SU-DHL-6 (cell line): ENCODE results near the gene CAB39.

ENCODE experiments used
- EZH2phosphoT487 ChIP-seq: fragments of 200-600 bp; sonication (generic), shearing (Covaris generic); conservative IDR thresholded peaks from 2 replicates; pipeline ENCODE4 v1.6.1; 2018; ENCODE audit warnings: mild to moderate bottlenecking, antibody characterized with exemption, low read length, moderate library complexity, mixed read lengths
- TF ChIP-seq, protein P1 (sequence below): fragments of 200-600 bp; sonication (generic); IDR thresholded peaks from one replicate; pipeline ENCODE4 v1.5.1; 2017; ENCODE audit warnings: antibody characterized with exemption, mild to moderate bottlenecking, low read length, moderate library complexity; ENCODE audit not compliant: insufficient read depth, poor library complexity, severe bottlenecking

DNA sequence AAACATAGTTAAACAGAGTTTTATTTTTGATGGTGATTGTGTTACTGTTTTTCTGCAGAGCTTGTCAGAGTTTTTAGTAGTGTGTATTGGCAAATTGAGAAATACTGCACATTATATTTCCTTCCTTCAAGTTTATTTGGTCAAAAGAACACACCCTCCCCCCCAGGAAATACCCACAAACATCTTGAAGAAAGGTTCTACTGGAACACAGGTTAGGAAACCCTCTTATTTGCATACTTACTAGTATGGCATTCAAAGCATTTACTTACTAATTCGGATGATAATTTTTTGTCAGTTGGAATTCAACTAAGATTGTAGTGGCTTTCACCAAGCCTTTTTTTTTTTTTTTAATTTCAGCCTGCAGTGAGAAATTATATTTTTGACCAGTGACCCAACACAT lies 9.1 kb downstream of the CAB39 start:
- TF ChIP-seq, protein P1, sequence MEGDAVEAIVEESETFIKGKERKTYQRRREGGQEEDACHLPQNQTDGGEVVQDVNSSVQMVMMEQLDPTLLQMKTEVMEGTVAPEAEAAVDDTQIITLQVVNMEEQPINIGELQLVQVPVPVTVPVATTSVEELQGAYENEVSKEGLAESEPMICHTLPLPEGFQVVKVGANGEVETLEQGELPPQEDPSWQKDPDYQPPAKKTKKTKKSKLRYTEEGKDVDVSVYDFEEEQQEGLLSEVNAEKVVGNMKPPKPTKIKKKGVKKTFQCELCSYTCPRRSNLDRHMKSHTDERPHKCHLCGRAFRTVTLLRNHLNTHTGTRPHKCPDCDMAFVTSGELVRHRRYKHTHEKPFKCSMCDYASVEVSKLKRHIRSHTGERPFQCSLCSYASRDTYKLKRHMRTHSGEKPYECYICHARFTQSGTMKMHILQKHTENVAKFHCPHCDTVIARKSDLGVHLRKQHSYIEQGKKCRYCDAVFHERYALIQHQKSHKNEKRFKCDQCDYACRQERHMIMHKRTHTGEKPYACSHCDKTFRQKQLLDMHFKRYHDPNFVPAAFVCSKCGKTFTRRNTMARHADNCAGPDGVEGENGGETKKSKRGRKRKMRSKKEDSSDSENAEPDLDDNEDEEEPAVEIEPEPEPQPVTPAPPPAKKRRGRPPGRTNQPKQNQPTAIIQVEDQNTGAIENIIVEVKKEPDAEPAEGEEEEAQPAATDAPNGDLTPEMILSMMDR, result no peak
- no peak for TF ChIP-seq EZH2phosphoT487
